Osteoblast (primary cell): ENCODE results near the gene TEX11. TPM values are rescaled to one million over a fixed set of nuclear protein-coding genes. Genes with fewer than 3 reads are reported as not detected.

Experiments
- small RNA-seq: library from RNA; depleted of rRNA; stranded (forward); fragments of <200 nt; gene quantifications from one replicate; pipeline ENCODE3, GENCODE V24; 2012
- total RNA-seq: library from RNA; depleted of rRNA; stranded (reverse); fragments of >200 nt; gene quantifications from 2 replicates; pipeline ENCODE4 v1.2.3, GENCODE V29; 2012

Gene TEX11
- total RNA-seq, 1 donor = not detected

Small RNA genes lying within 50 kb of the gene (small RNA-seq; reads per million reads assigned to genes)
- not detected for gene SNORD3E

Other genes starting within 250 kb of the TEX11 start
- not detected in 2 replicates for gene SLC7A3, start 22.4 kb upstream of the TEX11 start, total RNA-seq
- 64.5 and 67.7 TPM in 2 replicates for gene SNX12, start 159.6 kb upstream of the TEX11 start, total RNA-seq
- 6.8 and 7.6 TPM in 2 replicates for gene FOXO4, start 187.1 kb upstream of the TEX11 start, total RNA-seq
- not detected in 2 replicates for gene CXorf65, start 198.0 kb upstream of the TEX11 start, total RNA-seq
- gene IL2RG, start 202.9 kb upstream of the TEX11 start, total RNA-seq = not detected in 2 replicates
- gene MED12, start 209.9 kb upstream of the TEX11 start, total RNA-seq = 20.9 and 24.2 TPM in 2 replicates
- gene NLGN3, start 236.1 kb upstream of the TEX11 start, total RNA-seq = 0.29 and 0.36 TPM in 2 replicates